Putamen (tissue), 1 donor: ENCODE results near the gene CCDC102B.
"Not testable (repeated sequence)": the region's sequence is repeated elsewhere in the genome, so short reads cannot be mapped to it uniquely, and the experiment has no call there.

Source experiments
- DNase-seq: peaks from one replicate; pipeline ENCODE4 v3.0.0-alpha.2; 2016; ENCODE audit warnings: low spot score

CCDC102B gene

DNA sequence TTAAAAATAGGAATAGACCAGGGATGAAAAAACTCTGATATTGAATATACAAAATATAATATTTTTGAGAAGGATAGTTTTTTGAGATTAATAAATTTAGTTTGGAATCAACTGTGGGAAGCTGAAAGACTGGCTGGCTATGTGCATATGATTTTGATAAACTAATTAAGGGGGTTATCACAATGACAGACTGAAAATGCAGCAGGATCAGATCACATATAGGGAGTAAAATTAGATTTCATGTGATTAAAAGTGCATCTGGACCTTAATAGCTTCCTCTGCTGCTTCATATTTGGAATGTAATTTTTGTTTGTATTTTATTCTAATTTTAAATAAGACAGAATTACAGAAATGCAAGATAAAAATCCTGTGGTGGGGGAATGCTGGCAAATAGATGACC, 111.7 kb downstream of the CCDC102B start:
- DNase-seq, result no peak

DNA sequence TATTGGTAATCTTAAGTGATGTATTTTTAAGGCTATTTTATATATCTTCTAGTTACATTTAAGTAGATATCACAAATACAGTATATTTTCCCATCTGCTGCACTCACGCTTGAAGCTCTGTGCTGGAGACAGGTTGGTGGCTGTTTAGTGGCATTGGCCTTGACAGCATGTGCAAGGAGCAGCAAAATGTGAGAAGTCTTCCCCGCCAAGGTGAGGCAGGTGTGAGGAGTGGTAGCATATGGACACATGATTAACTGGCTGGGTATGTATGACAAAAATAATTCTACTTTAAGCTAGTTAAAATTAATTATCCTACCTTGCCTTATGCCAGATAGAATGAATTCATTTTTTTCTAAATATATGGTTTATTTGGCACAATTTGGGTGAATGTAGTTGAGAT, 117.2 kb downstream of the CCDC102B start:
- DNase-seq, result no peak

DNA sequence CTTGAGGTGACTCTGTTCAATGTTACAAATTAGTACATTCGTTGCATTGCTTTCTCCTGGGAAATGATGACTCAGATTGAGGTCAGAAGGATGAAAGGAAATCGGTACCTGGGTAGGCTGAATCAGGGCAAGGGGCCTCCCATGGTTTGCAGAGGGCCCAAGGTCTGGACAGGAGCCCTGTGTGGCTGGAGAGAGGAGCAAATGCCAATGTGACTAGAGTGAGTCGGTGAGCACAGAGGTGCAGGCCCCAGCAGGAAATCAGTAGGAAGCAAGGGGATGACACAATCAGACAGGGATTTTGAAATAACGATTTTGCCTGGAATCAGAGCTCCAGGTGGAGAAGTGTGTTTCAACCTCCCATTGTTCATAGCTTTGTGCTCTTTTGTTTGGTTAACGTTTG, 118.9 kb downstream of the CCDC102B start:
- no peak for DNase-seq

DNA sequence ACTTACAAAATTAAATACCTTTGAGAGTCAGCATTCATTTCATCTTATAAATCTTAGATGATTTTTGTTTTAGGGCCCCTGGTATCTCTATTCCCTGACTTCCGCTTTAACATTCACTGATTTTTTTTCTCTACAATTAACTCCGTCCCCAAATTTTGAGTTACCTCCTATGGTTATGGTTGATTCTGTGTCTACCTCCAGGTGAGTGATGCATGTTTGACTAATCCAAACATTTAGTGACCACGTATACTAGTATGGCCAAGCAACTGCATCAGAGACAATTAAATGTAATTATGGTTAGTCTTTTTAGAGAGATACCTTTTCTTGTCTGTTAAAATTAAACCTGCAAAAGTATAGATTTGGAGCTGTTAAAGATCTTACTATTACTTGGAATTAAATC, 120.3 kb downstream of the CCDC102B start:
- DNase-seq, result no peak

DNA sequence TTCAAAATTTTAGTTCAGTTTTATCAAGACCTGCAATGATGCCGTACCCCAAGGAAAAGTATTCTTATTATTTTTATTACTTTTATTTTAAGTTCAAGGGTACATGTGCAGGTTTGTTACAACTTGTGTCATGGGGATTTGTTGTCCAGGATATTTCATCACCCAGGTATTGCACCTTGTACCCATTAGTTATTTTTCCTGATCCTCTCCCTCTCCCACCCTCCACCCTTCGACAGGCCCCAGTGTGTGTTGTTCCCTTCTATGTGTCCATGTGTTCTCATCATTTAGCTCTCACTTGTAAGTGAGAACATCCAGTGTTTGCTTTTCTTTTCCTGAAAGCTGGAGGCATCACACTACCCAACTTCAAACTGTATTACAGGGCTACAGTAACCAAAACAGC, 122.0 kb downstream of the CCDC102B start:
- no peak for DNase-seq

DNA sequence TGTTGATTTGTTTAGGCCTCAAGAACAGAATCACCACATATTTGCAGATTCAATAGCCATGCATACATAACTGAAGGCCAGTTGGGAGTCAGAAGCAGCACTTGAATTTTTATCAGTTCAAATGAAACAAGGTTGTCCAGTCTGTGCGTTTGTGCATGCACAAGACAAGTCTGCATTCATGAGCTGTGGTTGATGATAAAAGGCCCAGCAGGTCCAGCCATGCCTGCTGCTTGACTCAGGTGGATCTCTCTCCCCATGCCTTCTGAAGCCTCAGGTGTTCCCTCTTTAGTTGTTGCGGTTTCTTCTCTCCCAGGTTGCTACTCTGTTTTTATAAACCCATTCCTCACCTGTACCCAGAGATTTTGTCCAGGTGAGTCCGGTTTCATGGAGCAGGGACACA, 124.5 kb downstream of the CCDC102B start:
- DNase-seq, result no peak

DNA sequence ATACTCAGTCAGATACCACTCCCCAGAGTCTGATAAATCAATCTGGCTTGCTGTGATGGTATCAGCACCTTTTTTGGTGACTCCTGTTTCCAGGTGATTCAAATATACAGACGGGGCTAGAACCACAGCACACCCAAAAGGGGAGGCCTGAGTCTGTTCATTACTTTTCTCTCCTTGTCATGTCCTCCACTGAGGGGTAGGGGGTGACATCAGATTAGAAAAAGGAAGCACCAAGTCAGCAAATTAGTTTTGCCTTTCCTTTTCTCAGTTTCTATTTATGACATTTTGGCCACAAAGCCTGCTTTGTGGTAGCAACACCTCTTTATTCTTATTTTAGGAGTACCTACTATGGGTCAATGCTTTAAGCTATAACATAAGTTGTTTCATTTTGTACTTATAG, 127.4 kb downstream of the CCDC102B start:
- no peak for DNase-seq

DNA sequence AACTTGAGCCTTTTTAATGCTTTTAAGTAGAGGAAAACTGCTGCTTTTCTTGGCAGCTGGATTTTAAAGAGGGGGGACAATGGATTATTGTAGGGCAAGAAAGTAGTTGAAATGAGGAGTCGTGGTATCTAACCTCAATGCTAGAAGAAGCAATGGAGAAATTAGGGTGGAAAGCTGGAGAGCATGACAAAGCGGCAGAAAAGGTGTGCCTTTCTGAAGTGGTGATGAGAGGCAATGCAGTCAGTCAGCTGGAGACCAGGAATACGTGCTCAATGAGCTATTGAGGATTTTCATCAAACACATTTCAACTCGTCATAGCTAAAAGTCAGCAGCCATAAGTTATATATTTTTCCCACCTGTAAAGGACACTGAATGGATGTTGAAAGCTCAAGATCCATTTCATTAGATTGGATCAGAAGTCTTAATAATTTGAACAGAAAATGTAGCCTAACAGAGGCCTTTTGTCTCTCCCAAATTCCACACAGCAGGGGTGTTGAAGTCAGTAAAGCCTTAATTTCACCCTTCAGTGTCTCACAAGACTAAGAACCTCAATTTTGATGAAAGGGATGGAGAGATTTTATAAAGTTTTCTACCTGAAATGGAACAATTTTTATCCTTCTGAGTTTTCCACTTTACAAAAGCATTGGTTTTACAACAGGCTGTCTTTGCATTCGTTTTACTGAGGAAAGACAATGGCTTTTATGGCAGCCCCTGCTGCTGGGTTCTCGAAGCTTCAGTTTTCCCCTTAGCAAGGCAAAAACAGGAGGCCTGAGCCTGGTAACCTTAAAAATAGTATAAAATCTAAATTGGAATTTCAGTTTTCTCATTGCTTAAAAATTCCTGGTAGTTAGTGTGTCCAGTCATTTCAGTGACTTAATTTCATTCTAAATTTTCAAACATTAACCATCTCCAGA, 131.1 kb downstream of the CCDC102B start:
- DNase-seq, result no peak

DNA sequence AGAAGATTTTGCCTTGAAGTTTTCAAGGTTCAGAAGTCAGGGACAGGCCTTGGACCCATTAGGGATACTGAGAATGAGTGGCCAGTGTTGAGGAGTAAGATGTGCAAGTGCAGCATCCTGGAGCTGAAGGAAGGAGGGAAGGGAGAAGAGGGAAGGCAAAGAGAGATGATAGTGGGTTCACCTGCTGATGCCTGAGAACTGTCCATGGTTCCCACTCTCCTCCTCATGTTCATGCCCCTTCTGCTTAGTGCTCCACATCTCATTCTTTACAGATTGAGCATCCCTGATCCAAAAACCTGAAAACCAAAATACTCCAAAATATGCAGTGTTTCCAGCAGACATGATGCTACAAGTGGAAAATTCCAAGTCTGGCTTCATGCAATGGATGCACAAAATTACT, 137.8 kb downstream of the CCDC102B start:
- no peak for DNase-seq

DNA sequence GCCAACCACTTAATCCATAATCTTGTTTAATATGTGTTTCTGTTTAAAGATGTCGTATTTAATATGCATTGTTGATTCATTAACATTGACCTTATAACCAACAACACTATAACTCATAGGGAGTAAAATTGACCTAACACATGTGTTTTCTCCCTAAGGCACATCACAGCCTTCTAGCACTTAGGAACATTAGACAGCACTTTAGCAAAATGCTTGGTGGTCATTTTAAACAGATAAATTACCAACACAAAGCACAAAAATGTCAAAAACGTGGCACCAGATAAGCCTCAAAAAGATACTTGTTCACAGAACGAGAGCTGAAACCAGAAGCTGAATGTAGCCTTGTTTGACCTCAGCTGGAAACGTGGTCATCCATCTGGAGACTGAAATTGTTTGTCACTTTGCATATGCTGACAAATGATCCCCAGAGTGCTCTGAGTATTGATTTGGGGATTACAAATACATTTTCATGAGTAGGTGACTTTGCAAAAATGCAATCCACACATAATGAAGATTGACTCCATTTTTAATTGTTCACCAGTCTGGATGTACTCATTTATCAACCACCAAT, 139.2 kb downstream of the CCDC102B start:
- no peak for DNase-seq

DNA sequence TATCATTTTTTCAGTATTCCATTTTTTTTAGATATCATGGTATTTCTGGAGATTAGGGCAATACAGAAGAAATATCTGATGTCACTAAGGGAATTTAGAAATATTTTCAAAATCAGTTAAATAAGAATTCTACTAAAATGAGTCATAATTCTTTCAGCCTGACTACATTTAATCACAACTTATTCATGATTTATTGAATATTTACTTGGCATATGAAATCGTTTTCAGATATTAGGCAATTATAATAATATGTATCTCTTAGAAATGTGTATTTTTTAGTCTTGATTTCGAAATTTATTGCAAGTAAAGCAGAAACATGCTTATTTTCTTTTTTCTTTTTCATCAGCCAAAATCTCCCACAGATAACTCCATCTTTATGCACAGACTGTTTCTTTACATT, 142.2 kb downstream of the CCDC102B start:
- DNase-seq, result no peak

DNA sequence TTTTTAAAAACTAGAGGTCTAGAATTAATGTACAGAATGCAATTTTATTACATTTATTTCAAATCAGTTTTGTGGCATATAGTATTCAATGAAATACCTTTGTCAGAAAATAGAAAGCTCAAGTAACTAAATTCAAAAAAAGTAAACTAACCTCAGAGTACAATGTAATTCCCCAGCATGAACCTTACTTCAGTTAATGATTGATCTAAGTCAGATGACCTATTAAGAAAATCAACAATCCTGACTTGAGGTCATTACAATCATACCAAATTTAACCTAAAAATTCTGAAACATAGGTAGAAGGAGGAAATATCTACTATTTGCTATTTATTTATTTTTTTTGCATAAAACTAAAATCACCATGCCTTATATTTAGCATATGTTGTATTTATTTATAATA, 142.9 kb downstream of the CCDC102B start:
- no peak for DNase-seq

DNA sequence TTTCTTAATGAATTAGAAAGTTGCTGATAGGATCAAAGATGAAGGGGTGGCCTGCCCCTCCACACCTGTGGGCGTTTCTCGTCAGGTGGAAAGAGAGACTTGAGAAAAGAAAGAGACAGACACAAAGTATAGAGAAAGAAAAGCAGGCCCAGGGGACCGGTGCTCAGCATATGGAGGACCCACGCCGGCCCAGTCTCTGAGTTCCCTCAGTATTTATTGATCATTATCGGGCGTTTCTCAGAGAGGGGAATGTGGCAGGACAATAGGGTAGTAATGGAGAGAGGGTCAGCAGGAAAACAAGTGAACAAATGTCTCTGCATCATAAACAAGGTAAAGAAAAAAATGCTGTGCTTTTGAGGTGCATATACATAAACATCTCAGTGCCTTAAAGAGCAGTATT, 144.3 kb downstream of the CCDC102B start:
- no peak for DNase-seq

DNA sequence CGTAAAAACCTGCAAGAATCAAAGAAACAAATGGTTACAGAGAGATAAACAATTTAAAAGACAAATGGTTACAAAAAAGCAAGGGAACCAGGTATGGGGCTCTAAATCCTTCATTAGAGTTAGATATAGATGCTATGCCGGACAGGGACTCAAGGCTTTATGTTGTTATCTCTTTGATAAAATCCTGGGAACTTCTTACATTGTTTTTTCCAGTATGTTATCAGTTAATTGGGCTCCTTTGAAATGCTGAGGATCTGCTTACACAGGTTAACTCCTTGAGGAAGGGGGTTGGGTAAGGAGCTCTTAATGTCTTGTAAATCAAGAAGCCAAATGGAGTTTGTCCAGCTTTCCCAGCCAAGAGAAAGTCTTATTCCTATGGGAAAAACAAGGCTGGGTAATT, 146.0 kb downstream of the CCDC102B start:
- DNase-seq, result not testable (repeated sequence)

DNA sequence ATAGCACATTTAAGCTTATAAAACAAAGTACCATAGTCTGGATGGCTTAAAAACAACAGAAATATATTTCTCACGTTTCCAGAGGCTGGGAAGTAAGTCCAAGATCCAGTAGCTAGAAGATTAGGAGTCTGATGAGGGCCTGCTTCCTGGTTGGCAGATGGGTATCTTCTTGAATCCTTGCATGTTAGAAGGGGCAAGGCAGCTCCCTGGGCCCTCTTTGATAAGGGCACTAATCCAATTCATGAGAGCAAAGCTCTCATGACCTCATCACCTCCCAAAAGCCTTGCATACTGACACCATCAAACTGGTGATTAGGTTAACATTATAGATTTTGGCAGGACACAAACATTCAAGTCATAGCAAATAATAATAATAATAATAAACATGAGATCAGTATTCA, 146.4 kb downstream of the CCDC102B start:
- no peak for DNase-seq

DNA sequence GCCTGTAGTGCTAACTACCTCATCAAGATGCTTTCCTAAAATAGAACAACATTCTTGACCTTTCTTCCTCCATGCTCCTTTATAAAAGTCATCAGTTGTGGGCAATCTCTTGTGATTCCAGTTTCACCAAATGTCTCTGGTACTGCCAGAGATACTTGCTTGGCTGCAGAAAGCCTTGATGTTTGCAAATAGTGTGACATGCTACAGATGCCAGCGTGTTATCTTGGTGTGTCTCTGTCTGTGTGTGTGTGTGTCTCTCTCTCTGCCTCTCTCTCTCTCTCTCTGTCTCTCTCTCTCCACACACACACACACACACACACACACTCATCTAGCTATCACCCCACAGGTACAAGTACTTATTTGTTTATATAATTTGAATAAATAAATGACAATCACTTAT, 146.9 kb downstream of the CCDC102B start:
- no peak for DNase-seq

DNA sequence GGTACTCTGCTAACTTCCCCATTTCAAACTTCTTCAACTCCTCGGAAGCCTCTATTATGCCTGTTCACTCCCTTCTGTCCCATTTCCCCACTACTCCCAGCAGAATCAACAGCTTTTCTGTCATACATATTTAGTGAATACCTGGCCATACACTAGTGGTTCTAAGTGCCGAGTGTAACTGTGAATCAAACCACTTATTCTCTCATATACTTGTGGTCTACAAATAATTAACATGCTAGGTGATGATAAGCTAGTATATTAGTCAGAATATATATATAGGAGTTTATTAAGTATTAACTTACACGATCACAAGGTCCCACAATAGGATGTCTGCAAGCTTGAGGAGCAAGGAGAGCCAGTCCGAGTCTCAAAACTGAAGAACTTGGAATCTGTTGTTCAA, 150.7 kb downstream of the CCDC102B start:
- no peak for DNase-seq

DNA sequence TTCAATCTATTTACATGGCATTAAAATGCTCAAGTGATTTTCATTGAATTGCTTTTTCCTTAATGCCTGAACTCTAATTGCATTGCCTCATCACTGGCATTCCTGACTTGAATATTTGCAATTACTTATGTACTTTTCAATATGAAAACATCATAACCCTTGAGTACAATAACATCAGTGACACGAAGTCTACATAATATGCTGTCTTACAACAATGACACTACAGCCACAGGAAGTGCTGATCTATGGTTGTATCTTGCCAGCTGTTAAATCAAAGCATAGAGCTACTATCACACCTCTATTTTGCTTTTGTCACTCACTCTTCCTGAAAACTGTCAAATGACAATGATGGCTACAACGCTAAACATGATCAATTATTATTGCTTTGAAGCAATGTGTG, 156.9 kb downstream of the CCDC102B start:
- DNase-seq, result no peak

DNA sequence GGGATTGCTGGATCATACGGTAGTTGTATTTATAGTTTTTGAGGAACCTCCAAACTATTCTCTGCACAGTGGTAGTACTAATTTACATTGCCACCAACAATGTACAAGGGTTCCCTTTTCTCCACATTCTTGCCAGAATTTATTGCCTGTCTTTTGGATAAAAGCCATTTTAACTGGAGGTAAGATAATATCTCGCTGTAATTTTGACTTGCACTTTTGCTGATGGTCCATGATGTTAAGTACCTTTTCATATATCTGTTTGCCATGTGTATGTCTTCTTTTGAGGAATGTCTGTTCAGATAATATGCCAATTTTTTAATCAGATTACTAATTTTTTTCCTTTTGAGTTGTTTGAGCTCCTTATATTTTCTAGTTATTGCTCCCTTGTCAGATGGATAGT, 158.8 kb downstream of the CCDC102B start:
- no peak for DNase-seq

DNA sequence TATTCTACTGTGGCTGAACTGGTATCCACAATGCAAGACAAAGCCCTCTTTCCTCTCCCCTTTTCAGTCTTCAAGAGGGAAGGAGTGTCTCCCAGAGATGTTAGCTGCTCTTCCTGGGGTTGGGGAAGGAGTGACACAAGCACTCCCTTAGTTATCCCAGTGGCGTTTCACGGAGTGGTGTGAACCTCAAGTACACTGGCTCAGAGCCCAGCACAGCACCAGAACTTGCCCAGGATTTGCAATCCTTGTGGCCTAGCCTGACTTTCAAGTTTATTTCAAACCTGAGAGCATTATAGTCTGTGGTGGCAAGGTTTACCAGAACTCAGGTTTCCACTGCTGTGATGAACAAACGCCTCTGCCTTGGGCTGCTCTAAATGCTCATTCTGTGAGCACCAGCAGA, 162.5 kb downstream of the CCDC102B start:
- DNase-seq, result no peak

DNA sequence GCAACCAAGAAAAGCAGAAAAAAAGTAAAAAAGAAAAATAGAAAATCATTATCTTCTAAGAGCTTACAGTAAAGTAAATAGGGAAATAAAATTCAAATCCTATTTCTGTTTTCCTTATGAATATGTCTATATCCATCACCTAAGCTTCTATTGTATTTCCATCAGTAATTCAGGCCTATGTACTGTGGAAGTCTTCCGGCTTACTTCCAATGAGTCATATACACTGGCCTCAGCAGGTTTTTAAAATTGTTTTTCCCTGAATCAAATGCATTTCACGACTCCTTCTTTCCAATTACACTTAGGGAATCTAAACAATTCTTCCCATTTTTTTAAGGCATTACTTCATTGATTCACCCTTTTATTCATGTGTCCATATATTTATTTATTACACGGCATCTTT, 164.7 kb downstream of the CCDC102B start:
- DNase-seq, result no peak

DNA sequence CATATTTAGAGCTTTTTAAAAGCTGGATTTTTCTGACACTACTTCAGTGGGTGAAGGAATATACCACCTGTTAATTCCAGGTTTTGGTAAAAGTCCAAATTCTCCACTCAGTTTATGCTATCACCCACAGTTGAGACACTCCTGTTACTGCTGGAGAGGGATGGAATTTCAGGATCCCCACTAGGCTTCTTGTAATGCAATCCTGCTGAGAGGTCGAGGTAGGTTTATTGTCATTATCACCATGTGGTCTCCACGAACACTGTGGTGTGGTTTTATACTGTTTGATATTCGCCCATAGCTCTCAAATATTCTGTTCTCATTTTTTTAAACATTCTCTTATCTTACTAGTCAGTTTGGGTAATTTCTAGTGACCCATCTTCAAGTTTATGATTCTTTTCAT, 167.9 kb downstream of the CCDC102B start:
- no peak for DNase-seq

DNA sequence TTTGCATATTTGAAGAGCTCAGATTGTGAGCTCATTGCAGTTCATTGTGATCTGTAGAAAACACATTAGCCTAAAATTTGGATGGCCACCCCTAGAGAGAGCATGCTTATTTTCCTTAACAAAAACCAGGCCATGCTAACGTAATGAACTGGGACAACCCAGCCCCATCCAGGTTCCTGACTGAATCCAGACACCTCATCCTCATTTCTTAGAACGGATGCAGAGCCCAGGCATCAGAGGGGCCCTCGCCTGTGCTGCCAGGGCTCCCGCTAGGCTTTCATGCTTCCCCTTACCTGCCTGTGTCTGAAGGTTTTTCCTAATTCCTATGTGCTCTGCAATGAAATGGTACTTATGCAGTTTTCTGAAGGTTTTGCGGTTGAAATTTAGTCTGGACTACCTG, 171.1 kb downstream of the CCDC102B start:
- DNase-seq, result no peak

DNA sequence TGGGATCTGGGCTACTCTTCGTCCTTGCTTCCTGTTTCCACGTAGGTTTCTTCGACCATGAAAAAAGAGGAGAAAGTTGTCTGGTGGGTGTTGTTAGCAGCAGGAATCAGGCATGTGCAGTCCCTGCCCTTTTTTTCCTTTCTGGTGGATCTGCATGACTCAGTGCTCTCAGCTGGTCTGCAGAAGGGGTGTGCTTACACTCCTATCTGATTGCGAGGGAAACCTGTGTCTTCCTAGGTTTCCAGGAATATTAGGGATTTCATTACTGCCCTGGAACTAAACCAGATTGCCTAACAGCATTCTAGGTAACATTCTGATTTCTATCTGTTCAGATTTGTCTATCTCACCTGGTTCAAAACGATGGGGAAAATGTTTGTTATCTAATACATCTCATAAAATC, 174.3 kb downstream of the CCDC102B start:
- no peak for DNase-seq
